ENCODE data around the gene ANOS1. TPM values are rescaled to one million over a fixed set of nuclear protein-coding genes. Genes with fewer than 3 reads are reported as not detected.

The ANOS1 gene
- total and polyA plus RNA-seq, 2 of the 8 experiments (the other 6 are each of a cell fraction or from before 2014, with no cell fraction given) = 34.4 to 59.0 TPM

GRCh38 chrX:8773117-8773516 lies 41.2 kb upstream of the ANOS1 start:
- POLR2A ChIA-PET (ENCODE audit: partially characterized antibody) = no interaction called here
- Histone ChIP-seq H2BK12ac (ENCODE audit: low read depth, low read length) (no peak overlapping the region), H2BK15ac (ENCODE audit: low read length) (no peak overlapping the region), H3K79me1 (ENCODE audit: low read depth, low read length) (no peaks in the 10 kb centered on the region), H4K5ac (ENCODE audit: insufficient read length, low read depth, low read length) (no peak overlapping the region), H3K56ac (replicated peaks; ENCODE audit: insufficient read length, low read depth, low read length) (no peak overlapping the region), H2BK5ac (ENCODE audit: low read depth, low read length) (no peak overlapping the region), H2BK120ac (replicated peaks; ENCODE audit: low read depth, low read length) (no peak overlapping the region), H3K23me2 (ENCODE audit: low read depth, low read length) (no peaks in the 10 kb centered on the region), H3K4me3 (ENCODE audit: extremely low read depth in 1 of 4, insufficient read depth in 2 of 4, low read depth in 3 of 4, low read length in 4 of 4) (no peak overlapping the region), H4K8ac (ENCODE audit: extremely low read depth, insufficient read depth, low read length) (no peak overlapping the region), H4K20me1 (replicated peaks in 1 of 2; ENCODE audit: control insufficient read depth in 1 of 2, insufficient read depth in 2 of 2, low read length in 2 of 2) (no peaks in the 10 kb centered on the region), H2BK20ac (ENCODE audit: low read length) (no peak overlapping the region), H3K23ac (ENCODE audit: insufficient read length) (no peak overlapping the region), H4K91ac (replicated peaks; ENCODE audit: insufficient read length, low read length) (no peak overlapping the region), H3K27me3 (replicated peaks in 1 of 4; ENCODE audit: control insufficient read depth in 3 of 4, extremely low read depth in 1 of 4, insufficient read depth in 3 of 4, low read length in 3 of 4) (no peaks in the 10 kb centered on the region), H3K27ac (ENCODE audit: low read depth, low read length) (no peak overlapping the region), H3K4me1 (replicated peaks in 1 of 4; ENCODE audit: control insufficient read depth in 3 of 4, insufficient read depth in 4 of 4, low read length in 3 of 4) (no peaks in the 10 kb centered on the region), H3K4ac (replicated peaks; ENCODE audit: insufficient read length, low read depth, low read length) (no peak overlapping the region), H3K4me2 (ENCODE audit: insufficient read depth in 1 of 2, low read depth in 2 of 2, low read length in 2 of 2) (no peak overlapping the region), H2AFZ (ENCODE audit: low read length) (no peak overlapping the region), H3K18ac (ENCODE audit: extremely low read depth, low read length) (no peak overlapping the region), H3K9ac (replicated peaks in 1 of 4; ENCODE audit: extremely low read depth in 1 of 4, low read depth in 3 of 4, low read length in 3 of 4) (no peak overlapping the region), H2AK5ac (ENCODE audit: low read depth, low read length) (no peak overlapping the region), H3K36me3 (ENCODE audit: control insufficient read depth in 2 of 4, insufficient read depth in 4 of 4, low read length in 3 of 4) (no peaks in the 10 kb centered on the region), H3K14ac (ENCODE audit: insufficient read length) (no peak overlapping the region), H3K79me2 (ENCODE audit: control insufficient read depth in 1 of 2, insufficient read depth in 2 of 2, low read length in 2 of 2) (no peaks in the 10 kb centered on the region), H3K9me3 (ENCODE audit: insufficient read depth in 2 of 2, low read depth in 1 of 2, low read length in 1 of 2) (no peaks in the 10 kb centered on the region; a peak in 1 of 4 replicates)
- 97% methylated on average over 4 of the region's 5 CpGs; no CpG with 5 or more reads in 1 of the 2 experiments for WGBS, 2 experiments (ENCODE audit: extremely low coverage in 1 of 2, insufficient coverage in 1 of 2, insufficient read length in 1 of 2, insufficient replicate concordance in 2 of 2, low coverage in 1 of 2, low lambda C conversion rate in 2 of 2, missing lambda C conversion rate in 1 of 2)
- FAIRE-seq = no peak
- CTCF ChIA-PET (ENCODE audit: partially characterized antibody) = interaction anchor here (0.9 to 1.3 kb wide), 2 partner anchors 10 to 18 kb away, joined by 3 to 4 read pairs; no protein-coding TSS in a partner anchor
- DNase-seq (ENCODE audit: low read depth in 1 of 2, low spot score in 2 of 2) = no peak
- no peak for TF ChIP-seq HDAC6 (IDR thresholded peaks at IDR 0.05; ENCODE audit: low read depth, low read length)
- no peak for TF ChIP-seq ATF2 (IDR thresholded peaks at IDR 0.05; ENCODE audit: low read length)
- TF ChIP-seq CREB1 (IDR thresholded peaks at IDR 0.05) = no peak
- no peak for TF ChIP-seq TEAD4 (IDR thresholded peaks at IDR 0.05; ENCODE audit: low read depth, low read length)
- no peak for TF ChIP-seq EP300 (IDR thresholded peaks at IDR 0.05; ENCODE audit: borderline replicate concordance in 1 of 2, low read depth in 2 of 2, low read length in 2 of 2)
- no peak for TF ChIP-seq CTCF (IDR thresholded peaks at IDR 0.05; ENCODE audit: control extremely low read depth in 1 of 3, insufficient read depth in 1 of 3, low read depth in 1 of 3, low read length in 3 of 3)
- TF ChIP-seq MAX (IDR thresholded peaks at IDR 0.05) = no peak
- TF ChIP-seq TAF7 (optimal IDR thresholded peaks at IDR 0.05; ENCODE audit: borderline replicate concordance, low read depth, low read length) = no peak
- no peak for TF ChIP-seq PHF8 (conservative IDR thresholded peaks at IDR 0.05; ENCODE audit: low read depth, low read length)
- TF ChIP-seq CEBPB (IDR thresholded peaks at IDR 0.05; ENCODE audit: low read depth, low read length) = no peak
